HCEC 1CT (cell line): ENCODE measurements around the gene HDAC1.

Experiments used
- DNase-seq: peaks from one replicate; pipeline ENCODE4 v3.0.0-alpha.2; 2017

The HDAC1 gene

DNA sequence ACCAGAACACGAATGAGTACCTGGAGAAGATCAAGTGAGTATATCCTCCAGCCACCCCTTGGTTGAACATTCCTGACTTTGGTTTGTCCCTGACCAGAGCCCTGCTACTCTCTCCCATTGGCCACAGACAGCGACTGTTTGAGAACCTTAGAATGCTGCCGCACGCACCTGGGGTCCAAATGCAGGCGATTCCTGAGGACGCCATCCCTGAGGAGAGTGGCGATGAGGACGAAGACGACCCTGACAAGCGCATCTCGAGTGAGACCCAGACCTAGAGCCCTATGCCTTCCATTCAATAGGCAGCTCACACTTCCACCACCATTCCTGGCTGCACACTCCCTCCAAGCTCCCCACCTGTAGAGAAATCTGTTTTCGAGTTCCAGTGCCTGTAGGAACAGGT, 39.7 kb downstream of the HDAC1 start:
- DNase-seq, result no peak

DNA sequence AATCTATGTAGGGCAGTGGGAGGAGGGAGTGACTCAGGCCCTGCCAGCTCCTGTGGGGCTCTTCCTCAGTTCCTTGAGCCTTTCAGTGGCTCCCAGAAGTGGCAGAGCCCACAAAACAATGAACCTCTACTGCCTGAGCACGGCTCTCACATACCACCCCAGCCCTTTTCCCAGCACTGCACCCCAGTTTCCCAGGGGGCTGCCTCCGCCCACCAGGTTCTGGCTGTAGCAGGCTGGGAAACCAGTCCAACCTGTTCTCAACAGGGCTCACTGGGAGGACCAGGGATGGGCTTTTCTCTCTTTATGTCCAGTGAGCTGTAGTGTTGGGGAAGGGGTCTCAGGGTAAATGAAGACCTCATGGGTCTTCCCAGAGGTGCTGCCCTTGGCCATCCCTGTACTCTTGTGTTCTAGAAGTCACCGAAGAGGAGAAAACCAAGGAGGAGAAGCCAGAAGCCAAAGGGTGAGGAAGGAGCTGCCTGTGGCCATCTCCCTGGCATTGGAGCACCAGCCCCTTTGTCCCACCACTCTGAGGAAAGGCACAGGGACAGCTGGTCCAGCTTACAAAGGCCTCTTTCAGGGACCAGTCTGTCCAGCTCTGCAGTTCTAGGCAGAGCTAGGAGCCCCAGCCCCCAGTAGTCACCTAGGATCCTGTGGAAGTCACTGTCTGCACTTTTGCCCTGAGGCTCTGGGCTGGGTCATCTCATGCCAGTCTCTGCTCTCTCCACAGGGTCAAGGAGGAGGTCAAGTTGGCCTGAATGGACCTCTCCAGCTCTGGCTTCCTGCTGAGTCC, 40.6 kb downstream of the HDAC1 start:
- no peak for DNase-seq

DNA sequence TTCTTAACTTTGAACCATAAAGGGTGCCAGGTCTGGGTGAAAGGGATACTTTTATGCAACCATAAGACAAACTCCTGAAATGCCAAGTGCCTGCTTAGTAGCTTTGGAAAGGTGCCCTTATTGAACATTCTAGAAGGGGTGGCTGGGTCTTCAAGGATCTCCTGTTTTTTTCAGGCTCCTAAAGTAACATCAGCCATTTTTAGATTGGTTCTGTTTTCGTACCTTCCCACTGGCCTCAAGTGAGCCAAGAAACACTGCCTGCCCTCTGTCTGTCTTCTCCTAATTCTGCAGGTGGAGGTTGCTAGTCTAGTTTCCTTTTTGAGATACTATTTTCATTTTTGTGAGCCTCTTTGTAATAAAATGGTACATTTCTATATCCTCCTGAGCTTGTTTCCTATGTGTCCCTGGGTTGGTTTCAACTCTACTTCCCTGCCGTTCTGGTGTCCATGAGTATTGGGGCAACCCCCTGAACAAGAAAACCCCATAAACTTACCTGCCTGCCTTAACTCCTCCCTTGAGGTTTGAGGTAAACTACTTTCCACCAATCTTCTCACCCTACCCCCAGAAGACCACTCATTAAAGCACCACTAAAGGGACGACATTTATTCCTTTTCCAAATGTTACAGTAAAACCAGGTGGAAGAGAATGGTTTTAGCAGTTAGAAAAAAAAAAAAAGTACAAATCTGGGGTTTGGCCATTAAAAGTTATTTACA, 41.5 kb downstream of the HDAC1 start:
- DNase-seq, result no peak

DNA sequence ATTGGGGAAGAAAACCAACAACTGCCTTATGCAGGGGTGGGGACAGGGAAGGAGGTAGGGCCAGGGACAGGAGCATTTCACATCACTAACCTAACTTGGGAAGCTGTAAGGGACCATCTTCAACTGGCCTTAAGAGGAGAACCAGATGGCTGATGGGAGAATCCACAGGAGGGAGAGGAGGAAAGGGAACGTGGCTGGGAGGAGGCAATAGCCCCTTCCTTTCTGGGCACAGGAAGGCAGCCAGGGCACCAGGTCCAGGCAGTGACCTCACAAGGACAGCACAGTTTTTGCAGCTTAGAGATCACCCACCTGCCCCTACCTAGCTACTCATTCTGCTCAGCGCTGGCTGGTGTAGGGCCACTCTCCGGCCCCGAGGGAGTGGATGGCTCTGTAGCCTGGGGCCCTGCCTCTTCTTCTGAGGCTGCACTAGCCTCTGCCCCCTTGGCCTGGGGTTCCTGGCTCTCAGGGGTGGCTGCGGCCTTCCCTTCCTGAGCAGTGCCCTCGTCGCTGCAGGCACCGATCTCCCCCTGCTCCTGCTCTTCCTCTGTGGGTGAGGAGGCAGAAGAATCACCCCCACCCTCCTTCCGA, 42.5 kb downstream of the HDAC1 start:
- DNase-seq, result no peak

DNA sequence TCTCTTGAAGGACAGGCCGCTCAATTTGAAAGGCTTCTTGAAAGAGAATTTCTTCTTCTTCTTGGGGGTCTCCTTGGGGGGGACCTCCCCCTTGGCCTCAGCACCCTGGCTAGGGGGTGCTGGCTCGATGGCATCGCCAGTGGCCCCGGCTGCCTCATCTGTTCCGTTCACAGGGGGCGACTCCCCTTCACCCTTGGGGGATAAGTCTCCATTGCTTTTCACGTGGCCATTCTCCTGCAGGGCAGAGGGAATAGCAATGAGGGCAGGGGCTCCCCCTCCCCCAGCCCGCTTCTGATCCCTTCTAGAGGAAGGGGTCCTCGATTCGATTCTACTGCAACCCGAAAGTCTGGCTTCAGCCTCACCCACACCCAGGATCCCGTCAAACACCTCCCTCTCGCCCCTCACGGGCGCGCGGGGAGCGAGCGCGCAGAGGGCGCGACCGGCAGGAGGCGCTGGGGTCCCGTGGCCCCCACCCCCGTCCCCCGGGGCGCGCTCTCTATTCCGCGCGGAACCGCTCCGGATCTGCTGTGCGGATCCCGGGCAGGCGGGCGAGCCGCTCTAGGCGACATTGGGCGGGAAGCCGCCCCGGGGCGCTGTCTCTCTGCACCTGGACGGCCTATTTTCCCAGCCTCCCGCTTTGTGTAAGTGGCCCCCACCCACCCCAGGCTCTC, 43.1 kb downstream of the HDAC1 start:
- peak; percentile 22 for DNase-seq

DNA sequence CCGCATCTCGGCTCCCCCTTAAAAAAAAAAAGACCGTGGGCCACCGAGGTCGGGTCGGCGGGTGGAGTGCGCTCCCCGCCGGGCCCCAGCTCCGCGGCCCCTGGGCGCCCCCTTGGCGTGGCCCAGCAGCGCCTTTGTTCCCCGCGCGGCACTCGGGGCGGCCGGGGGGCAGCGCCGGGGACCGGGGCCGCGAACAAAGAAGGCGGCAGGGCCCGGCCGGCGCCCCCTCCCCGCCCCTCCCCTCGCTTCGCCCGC, 43.6 kb downstream of the HDAC1 start:
- no peak for DNase-seq

DNA sequence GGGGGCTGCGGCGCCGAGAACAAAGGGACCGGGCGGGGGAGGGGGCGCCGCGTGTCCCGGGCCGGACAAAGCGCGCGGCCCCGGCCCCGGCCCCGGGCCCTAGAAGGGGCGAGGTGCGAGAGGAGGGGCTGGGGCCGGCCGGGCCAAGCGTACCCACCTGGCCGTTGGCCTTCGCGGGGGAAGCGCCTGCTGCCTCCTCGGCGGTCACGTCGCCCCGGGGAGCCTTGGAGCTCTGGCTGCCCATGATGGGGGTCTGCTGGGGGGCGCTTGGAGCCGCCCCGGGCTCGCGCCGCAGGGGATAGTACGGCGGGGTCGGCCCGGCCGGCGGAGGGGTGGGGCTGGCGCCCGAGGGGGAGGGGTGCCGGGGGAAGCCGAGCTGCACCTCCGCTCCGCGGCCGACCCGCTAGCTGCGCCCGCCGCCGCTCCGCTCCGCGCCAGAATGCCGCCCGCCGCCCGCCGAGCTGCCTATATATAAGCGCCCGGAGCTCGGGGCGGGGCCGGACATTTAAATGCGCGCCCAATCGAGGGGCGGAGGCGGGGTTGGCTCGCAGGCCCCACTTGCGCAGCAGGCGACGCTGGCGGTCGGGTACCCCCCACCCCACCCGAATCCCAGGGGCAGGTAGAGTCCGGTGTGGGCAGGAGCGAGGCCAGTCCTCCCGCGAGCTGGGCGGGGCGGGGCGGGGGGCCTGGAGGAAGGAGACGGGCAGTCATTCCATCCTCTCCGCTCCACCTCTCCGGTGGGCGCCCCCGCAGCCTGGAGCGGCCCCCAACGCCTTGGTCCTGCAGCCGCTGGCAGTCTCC, 44.1 kb downstream of the HDAC1 start, which contains the start of gene MARCKSL1:
Gene MARCKSL1, minus strand, starts transcription at position 444 of the 801 bp plus-strand sequence. Its CDS starts 200 bp downstream, at position 244.
- DNase-seq, result peak; percentile 52

DNA sequence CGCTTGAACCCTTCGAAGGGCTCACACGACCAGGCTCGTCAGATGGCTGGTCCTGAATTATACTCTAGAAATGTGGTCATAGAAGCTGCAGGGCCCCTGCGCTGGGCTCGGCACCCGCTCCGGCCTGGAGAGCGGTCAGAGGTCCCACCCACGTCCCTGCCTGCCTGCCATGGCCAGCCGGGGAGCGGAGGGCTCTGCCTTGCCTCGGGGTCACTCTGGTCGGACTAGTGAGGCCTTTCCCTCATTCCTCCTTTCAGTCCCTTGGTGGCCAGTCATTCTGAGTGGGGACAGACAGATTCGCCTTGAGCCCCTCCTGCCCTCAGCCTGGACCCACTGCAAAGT, 44.7 kb downstream of the HDAC1 start:
- DNase-seq, result no peak

DNA sequence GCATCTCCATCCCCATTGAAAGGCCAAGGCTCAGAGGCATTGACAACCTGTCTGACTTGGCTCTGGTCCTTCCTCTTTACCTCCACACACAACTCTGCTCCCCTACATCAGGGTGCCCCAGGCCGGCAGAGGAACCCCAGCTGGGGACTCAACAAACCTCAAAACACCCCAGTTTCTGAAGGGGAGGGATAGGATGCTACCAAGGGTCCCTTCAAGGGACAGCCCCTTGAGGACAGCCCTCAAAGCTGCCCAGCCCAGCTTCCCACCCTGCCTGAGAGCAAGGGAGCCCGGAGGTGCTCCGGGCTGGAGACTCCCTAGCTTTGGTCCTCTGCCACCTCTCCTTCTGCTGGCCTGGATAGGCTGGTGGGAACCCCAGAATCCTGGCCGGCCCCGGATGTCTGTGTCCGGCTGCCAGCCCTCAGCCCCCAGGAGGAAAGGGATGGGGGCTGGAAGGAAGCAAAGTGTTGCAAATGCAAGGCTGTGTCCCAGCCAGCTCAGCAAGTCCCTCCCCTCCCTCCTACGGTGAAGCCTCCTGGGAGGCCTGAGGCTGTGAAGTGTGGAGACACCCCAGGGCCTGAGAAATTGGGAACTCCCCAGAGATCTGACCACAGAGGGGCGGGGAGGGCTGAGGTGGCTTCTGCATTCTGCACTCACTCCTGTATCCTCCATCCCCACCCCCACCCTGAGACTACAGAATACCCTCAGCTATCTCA, 45.2 kb downstream of the HDAC1 start:
- no peak for DNase-seq

DNA sequence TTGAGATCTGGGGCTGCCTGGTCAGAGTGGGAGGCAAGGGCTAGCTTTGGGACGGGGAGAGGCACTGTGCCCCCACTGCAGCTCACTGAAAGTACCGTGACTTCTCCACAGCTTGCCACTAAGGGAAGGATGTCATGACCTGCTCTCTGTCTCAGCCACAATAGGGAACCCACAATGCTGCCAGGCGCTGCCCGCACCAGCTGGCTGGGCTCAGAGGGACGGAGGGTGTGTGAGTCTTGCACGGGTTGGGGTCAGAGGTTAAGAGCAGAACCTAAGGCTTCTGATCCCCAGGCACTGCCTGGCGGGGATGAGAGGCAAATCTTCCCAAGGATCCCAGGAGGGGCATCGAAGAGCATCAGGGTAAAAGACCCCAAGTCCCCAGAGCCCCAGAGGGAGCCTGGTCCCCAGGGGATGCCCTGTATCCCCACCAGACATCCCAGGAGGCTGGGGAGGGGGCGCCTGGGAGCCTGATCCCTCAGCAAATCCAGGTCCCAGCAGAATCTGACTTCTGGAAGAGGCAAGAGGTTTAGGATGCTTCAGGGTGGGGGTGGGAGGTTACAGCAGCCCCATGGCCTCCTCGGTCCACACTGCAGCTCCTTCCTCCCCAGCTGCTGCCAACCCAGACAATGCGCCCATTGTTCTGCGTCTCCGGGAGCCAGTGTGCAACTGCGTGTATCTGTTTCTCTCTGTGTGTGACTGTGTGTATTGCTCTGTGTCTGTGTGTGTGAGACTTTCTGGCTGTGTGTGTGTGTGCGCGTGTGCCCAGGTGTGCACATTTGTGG, 46.2 kb downstream of the HDAC1 start:
- DNase-seq, result no peak

DNA sequence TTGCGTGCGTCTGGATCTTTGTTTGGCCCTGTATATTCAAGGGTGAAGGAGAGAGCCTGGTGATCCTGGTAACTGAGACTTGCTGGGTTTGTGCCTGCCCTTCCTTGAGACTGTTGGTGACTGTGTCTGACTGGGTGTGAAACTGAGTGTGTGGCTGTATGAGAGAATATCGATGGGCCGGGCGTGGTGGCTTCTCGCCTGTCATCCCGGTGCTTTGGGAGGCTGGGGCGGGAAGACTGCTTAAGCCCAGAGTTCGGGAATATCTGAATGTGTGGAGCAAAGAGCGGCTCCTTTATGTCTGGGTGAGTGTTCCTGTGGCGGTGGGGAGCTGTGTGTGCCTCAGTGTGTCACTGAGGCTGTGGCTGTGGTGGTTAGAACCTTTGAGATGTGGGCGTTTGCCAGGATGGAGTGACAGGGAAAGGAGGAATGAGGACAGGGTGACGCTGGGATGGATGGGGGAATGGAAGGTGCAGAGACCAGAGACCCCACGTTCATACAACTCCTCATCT, 46.8 kb downstream of the HDAC1 start:
- no peak for DNase-seq

DNA sequence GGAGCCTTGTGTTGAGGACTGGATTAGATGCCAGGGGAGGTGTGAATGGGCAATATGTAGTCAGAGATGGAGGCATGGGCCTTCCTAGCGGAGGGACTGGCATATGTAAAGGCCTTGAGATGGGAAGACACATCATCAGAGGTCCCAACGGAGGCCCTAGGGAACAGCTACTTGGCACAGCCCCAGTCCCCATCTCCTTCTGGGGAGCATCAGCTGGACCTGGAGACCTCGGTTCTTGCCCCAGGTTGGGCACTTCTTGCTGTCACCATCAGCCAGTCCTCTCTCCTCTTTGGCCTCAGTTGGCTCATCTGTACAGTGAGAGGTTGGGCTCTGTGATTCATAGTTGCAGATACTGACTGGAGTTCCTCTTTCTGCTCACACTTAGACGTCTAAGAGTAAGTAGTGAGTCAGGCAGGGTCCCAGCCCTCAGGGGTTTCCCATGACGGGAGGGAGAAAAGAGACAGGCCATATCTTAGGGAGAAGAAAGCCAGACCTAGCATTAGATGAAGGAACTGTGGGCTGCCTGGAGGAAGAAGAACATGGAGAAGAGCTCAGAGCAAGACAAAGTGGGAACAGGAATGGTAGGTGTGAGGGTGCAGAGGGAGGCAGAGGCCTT, 47.6 kb downstream of the HDAC1 start:
- DNase-seq, result no peak

DNA sequence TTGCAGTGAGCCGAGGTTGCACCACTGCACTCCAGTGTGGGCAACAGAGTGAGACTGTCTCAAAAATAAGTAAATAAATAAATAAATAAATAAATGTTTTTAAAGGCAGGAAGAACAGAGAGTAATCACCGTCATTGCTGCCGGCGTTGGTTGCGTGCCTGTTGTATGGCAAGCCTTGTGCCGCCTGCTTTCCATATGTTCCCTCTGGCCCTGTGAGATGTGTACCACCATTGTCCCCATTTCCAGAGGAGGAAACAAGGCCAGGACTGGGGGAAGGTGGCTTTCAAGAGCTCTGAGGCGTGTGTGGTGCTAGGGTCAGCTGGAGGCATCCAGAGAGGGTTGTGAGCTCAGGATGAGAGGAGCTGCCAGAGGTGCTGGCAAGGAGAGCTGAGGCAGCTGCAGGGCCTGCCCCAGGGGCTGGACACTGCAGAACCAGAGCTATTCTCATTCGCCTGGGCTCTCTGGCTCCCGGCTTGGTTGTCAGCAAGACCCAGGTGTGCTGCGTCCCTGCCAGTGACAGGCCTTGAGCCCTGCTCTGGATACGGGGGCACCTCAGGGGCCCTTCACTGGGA, 49.4 kb downstream of the HDAC1 start:
- DNase-seq, result no peak

DNA sequence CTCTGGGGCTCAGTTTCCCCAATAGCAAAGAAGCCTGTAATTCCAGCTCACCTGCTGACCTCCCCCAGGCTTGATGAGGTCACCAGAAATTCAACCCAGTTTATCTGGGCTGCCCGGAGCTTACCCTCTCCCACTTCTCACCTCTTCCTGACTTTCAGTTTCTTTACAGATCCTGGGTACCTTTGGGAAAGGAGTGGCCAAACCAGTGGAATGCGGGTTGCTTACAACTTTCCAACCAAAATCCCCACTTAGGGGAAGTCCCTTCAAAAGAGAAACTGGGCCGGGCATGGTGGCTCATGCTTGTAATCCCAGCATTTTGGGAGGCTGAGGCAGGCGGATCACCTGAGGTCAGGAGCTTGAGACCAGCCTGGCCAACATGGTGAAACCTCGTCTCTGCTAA, 50.1 kb downstream of the HDAC1 start:
- no peak for DNase-seq

DNA sequence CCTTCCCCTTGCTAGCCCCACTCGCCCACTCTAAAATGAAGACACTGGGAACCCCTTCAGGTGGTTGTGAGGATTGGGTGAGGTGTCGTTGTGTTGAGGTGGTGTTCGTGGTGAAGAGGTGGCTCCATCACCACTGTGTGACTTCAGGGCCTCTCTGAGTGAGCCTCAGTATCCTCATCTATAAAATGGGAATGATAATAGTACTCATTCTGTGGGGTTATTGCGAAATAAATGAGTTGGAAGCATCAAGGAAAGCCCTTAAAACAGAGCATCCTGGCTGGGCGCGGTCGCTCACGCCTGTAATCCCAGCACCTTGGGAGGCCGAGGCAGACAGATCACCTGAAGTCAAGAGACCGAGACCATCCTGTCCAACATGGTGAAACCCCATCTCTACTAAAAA, 50.8 kb downstream of the HDAC1 start:
- DNase-seq, result no peak

DNA sequence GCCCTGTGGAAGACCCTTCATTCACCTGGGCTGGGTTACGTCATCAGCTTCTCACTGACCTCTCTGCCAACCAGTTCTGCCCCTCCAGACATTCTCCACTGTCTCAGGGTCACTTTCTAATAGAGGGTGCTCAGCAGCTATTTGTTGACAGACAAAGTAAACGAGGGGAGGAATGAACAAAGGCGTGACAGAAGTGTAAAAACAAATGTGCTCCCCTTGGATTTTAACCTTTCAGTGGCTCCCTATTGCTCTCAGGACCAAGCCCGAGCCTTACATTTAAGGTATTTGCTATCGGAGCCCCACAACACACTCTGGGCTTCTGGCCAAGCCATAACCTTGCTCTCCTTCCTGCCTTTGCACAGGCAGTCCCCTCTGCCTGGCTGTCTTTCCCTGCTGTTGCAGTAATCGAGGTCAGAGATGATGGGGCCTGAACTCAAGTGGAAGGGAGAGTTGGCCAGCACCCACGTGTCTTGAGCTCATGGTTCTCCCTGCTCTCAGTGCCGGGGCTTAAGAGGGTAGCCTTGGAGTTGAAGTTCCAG, 53.5 kb downstream of the HDAC1 start:
- peak; percentile 20 for DNase-seq

DNA sequence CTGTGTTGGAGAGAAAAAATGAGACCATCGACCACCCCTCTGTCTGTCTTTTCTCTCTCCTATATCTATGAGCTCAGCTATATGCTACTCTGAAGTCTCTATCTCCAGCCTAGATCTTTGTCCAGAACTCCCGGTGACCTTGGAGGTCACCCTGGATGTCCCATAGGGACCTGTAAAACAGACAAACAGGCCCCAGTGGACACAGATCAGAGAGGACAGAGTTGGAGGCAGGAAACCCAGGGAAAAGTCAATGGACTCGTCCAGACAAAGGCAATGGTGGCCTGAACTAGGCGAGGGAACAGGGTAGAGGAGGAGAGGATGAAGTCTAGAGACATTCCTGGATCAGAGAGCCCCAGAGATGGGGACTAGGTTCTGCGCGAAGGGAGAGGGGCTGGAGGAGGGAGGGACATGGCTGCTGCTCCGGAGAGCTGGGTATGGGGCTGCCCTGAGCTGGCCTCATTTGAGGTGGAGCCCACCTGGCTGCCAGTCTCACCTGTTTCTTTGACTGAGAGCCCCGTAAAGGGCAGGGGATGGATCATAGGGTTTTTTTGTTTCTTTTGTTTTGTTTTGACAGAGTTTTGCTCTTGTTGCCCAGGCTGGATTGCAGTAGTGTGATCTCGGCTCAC, 54.8 kb downstream of the HDAC1 start:
- no peak for DNase-seq

DNA sequence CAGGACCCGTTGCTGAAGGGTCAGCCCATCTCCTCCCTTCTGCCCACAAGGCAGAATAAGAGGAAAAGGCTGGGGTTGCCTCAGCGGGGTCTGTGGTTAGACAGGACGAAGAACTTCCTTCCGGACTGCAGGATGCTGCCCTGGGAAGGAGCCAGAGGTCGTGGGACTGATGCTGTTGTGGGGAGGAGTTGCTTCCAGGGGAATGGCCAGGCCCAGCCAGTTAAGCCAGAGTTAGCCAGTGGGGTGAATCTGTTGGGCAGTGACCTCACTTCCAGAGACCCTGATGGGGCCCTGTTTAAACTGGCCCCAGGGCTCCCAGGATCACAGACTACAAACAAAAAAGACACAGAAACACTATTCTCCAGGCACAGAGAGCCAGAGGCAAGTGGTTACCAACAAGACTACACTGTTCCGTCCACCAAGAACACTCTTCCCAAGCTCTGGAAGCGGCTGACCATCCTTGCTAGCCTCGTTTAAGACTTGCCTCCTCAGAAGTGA, 57.4 kb downstream of the HDAC1 start:
- peak; percentile 84 for DNase-seq

DNA sequence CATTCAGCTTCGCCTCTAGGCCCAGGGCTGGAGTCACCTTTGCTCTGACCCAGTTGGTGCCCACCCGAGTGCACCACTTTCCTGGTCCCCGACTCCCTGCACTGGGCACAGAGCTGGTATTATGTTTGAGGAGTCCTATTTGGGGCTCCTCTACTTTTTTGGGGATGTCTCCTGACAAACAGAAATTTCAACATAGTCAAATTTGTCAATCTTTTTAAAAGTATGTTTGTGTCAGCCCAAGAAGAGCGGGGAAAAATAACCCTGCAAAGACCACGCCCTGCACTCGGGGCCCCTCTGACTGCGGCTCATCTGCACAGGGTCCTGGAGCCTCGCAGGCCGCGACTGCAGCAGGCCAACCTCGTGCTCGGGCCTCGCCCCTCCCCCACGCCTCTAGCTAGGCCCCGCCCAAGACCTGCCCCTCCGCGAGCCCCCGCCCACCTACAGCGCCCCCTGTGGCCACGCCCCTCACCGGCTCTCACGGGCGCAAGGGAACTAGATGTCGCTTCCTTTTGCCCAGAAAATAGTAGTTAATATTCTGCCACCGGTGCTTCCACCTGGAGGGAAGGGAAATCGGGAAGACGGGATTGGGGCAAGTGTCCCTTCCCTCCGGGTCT, 59.0 kb downstream of the HDAC1 start:
- peak; percentile 62 for DNase-seq
